GM21526 (cell line): ENCODE data around the gene SIRT4.

Experiments
- ATAC-seq: cut with Tn5 transposase; IDR thresholded peaks from one replicate; pipeline ENCODE4 v1.9.1; 2021; ENCODE audit warnings: moderate library complexity; ENCODE audit not compliant: unreplicated experiment, low FRiP score

SIRT4 gene

DNA sequence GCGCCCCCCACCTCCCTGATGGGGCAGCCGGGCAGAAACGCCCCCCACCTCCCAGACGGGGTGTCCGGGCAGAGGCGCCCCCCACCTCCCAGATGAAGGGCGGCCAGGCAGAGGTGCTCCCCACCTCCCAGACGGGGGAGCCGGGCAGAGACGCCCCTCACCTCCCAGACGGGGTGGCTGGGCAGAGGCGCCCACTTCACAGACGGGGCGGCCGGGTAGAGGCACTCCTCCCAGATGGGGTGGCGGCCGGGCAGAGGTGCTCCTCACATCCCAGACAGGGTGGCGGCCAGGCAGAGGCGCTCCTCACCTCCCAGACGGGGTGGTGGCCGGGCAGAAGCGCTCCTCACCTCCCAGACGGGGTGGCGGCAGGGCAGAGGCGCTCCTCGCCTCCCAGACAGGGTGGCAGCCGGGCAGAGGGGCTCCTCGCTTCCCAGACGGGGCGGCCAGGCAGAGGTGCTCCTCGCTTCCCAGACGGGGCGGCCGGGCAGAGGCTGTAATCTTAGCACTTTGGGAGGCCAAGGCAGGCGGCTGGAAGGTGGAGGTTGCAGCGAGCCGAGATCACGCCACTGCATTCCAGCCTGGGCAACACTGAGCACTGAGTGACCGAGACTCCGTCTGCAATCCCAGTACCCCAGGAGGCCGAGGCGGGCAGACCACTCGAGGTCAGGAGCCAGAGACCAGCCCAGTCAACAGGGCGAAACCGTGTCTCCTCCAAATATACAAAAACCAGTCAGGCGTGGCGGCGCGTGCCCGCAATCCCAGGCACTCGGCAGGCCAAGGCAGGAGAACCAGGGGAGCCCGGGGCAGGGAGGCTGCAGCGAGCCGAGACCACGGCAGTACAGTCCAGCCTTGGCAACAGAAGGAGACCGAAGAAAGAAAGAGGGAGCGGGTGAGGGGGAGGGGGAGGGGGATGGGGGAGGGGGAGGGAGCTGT lies 23.7 kb upstream of the SIRT4 start:
- no peak for ATAC-seq

DNA sequence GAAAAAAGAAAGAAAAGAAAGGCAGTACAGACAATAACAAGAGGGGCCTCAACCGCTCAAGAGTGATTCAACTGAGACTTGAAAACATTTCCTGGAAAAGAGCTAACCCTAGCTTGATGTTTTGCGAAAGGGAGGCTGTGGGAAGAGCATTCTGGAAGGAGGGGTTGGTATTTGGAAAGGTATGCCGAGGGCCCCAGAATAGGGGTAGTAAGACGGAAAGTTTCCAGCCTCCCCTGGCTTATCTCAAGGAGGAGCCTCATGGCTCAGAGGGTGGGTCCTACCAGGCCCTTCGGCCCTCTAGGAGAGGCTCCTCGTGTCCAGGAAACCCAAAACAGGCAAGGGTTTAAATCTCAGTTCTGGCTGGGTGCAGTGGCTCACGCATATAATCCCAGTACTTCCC lies 18.8 kb upstream of the SIRT4 start:
- ATAC-seq = no peak

DNA sequence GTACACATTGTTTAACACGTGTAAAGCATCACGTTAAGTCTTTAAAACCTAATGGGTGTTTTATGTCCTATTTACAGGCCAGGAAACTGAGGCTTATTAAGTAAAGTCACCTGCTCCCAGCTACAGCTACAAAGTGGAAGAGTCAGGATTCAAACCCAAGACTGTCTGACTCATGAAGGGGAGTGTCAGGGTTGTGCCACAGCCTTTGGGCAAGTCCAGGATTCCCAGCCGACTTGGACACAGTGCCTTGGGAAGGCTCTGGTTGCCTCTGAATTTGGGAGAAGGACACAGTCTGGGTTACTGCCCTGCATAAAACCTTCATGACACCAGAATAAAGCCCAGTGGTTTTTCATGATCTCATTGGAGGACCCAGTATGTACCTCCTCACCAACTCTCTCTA lies 17.7 kb upstream of the SIRT4 start:
- ATAC-seq = no peak

DNA sequence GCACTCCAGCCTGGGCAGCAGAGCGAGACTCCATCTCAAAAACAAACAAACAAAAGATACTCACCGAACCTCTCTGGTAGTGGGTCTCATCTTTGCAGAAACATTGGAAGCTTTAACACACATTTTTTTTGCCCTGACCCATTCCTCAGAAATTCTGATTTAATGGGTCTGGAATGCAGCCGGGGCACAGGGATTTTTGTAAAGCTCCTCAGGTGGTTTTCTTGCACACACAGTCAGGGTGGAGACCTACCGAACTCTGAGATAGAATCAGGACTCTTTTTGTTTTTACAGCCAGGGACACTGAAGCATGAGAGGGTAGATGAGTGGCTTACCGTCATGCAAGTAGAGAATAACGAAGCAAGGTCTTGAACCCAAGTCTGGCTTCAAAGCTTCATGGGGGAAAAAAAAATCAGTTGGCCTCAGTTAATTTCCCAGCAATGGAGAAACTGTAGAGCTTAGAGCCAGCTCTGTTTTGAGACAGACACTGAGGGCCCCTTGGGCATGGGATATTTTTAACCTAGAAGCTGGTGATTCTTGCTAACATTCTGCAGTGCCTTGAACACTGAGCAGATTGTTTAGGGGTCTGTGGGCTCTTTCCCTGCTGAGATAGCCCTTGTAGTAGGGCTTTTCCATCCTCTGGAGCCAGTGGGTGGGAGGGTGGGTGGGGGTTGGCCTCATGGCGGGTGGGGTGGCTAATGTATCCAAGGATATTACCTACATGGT lies 15.2 kb upstream of the SIRT4 start:
- ATAC-seq = no peak

DNA sequence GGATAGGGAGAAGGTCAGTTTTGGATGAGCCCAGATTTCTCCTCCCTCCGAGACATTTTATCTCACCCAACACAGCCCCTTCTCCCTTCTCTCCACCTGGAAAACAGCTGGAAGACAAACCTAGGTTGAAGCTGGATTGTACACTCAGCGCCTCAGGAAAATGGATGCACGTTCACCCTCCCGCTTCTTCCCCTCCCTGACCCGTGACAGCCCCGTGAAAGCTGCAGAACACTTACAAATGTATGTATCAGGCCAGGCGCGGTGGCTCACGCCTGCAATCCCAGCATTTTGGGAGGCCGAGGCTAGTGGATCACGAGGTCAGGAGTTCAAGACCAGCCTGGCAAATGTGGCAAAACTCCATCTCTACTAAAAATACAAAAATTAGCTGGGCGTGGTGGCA lies 14.6 kb upstream of the SIRT4 start:
- ATAC-seq = no peak

DNA sequence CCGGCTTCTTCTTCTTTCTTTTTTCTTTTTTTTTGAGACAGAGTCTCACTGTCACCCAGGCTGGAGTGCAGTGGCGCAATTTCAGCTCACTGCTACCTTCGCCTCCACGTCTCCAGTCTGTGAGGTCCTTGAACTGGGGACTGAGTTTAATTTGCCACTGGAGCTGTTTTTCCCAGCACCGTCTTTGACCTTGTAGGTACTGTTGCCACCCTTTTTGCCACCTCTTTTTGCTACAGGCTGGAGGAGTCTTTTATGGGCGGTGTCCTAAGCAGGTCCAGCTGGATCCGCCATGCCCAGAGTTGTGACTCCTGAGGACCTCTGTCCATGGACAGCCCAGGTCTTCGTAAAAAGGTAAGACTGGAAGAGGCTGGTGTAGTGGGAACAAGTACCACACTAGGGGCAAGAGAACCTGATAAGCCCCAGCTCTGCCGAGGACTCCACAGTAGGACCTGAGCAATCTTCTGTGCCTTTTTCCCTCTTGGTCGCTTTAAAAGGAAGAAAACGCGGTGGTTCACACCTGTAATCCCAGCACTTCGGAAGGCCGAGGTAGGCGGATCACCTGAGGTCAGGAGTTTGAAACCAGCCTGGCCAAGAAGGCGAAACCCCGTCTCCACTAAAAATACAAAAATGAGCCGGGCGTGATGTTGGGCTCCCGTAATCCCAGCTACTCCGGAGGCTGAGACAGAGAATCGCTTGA lies 11.4 kb upstream of the SIRT4 start:
- ATAC-seq = no peak

DNA sequence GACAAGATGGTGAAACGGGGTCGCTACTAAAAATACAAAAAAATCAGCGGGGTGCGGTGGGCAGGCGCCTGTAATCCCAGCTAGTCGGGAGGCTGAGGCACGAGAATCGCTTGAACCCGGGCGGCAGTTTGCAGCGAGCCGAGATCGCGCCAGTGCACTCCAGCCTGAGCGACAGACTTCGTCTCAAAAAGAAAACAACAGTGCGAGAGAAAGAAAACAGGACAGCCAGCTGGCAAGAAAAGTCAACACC lies 9.8 kb upstream of the SIRT4 start:
- no peak for ATAC-seq

DNA sequence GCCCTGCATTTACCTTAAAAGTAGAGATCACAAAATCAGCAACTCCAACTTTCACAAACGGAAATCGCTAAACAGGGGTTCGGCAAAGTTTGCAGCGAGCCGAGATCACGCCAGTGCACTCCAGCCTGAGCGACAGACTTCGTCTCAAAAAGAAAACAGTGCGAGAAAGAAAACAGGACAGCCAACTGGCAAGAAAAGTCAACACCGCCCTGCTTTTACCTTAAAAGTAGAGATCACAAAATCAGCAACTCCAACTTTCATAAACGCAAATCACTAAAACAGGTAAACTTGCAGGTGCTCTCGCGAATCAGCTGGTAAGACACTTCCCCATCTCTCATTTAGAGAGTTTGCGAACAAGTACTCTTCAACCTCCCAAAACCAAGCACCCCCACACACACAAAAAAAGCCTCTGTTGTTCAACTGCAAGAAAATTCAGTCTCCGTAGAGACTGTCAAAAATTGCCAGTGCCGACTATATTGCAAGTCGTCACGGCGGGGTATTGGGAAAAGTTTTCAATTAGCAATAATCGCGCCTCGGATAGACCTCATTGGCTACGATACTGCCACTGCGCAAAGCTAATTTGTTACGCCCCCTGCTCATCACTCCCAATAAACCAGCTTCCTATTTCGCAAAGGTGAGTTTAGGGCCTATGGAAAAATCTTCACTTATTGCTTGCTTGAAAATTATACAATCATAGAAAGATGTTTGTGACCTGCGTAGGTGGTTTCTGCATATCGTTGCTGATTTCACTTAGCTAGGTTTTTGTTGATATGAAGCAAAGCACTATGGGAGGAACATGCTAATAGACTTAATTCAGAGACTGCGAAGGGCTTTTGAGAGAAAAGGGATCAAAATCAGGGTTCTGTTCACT lies 9.2 kb upstream of the SIRT4 start, which contains the start of gene RNU4-1:
RNU4-1 (minus strand) TSS at position 577 of the 871 bp plus-strand sequence.
- peak; percentile 57 for ATAC-seq

DNA sequence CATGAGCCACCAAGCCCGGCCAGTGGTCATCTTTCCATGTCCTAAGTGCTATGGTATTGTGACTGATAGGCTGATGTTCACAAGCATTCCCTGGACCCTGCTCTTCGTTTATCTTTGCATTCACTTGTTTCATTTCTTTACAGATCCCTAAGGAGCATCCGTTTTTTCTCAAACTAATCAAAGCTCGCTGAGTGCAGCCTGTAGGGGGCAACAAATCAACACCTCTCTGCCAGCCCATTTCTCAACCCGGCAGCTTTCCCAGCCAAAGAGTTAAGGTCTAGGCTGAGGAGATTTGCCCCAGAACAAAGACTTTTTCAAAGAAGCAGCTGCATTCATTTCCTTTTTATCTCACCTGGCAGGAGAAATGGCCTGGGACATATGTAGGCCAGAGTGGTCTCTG lies 12.1 kb downstream of the SIRT4 start:
- no peak for ATAC-seq

DNA sequence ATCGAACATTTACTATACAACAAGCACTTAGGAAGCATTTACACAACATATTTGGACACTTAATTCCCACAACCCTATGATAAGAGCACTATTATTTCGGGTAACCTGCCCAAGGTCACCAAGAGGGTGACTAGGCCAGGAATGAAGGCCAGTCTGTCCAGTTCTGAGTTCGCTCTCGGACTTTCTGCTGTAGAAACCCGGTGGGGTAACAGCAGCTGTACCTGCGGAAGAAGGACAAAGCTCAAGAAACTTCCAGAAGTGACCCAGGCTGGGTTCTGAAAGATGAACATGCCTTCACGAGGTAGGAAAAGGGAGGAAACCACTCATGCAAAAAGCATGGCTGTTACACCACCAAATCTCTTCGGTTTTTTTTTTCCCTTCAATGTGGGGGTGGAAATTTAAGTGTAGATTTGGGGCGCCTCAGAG lies 14.7 kb downstream of the SIRT4 start:
- ATAC-seq = no peak

DNA sequence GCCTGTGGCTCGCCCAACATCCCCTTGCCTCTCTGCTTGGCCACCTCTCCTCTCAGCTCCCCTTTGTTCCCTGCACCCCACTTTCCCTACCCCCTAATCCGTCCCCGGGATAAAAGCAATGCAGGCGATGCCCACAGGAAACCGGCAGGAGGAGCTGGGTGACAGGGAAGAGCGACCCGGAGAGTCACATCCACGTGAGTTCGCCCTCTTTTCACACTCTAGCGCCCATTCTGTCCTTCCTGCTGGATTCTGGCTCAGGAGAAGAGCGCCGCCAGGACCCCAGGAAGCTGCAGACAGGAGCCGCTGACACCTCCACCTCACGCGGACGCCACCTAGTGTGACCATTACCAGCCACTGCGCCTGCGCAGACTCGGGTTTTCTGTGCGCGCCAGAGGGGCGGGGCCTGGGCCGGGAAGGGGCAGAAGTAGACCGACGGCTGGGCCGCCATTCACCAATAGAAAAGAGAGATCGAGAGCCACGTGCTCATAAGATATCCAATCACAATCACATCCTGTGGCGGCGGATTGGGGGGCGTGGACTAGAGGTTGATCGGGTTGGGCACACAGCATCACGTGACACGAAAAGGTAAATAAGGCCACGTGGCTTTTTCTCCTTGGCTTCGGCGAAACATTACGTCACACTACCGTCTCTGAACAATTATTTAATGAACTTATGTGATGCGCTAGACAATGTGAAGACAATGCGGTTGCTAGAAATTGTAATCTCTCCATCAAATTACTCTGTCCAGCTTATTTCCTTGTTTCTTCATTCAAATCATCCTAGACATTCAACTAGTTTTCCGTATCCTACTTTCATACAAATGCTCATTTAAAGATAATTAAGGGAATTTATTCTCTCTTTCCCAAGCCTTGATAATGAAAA lies 15.3 kb downstream of the SIRT4 start:
- peak; percentile 95 for ATAC-seq

DNA sequence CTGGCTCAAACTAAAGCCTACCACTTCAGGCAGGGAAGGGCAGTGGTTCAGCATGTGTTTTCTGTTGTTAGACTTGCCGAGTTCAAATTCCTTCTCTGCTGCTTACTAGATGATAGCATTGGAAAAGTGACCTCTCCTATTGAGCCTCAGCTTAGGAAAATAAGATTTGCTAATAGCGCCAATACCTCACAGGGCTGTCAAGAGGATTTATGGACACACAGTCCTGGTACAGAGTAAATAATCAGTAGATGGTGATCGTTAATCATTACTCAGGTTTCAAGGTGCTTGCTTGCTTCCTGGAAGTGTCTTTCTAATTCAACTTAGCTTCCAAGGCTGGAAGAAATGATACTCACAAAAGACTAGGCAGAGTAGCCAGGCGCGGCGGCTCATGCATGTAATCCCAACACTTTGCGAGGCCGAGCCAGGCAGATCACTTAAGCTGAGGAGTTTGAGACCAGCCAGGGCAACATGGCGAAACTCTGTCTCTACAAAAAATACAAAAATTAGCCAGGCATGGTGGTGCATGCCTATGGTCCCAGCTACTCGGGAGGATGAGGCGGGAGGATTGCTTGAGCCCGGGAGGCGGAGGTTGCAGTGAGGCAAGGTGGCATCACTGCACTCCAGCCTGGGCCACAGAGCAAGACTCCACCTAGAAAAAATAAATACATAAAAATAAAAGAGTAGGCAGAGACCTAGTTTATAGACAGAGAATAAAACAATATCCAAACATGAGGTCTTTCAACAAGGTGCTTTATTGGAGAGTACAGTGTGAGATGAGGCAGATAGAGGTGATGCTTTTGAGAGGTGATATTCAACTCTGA lies 19.5 kb downstream of the SIRT4 start:
- no peak for ATAC-seq

DNA sequence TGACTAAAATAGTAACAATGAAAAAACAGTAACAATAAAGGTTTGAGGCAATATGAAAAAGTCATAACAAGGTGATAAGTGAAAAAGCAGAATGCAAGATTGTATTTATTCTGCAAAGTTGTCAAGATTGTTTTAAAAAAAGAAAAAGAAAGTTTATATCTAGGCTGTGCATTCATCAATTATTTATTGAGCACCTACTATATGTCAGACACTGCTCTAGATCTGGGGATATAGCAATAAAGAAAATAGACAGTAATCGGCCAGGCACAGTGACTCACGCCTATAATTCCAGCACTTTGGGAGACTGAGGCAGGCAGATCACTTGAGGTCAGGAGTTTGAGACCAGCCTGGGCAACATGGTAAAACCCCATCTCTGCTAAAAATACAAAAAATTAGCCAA lies 21.7 kb downstream of the SIRT4 start:
- no peak for ATAC-seq

DNA sequence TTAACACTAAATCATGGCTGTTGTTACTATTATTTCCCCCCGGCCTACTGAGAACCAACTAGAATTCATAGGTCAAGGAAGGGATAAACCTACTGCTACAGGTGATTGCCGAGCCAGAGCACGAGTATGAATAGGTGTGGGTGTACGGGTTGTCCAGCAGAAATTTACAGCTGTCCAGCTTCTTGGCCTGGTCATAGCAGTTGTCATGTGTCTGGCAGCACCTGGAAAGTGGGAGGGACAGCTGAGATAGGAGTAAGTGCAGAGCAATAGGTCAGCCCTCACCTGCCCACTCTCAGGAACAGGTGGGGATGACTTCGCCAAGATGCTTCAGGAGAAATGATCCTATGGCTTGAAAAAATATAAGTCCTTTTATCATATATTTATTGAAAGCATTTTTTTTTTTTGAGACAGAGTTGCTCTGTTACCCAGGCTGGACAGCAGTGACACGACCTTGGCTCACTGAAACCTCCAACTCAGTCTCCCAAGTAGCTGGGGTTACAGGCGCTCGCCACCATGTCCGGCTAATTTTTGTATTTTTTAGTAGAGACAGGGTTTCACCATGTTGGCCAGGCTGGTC lies 22.8 kb downstream of the SIRT4 start:
- no peak for ATAC-seq

DNA sequence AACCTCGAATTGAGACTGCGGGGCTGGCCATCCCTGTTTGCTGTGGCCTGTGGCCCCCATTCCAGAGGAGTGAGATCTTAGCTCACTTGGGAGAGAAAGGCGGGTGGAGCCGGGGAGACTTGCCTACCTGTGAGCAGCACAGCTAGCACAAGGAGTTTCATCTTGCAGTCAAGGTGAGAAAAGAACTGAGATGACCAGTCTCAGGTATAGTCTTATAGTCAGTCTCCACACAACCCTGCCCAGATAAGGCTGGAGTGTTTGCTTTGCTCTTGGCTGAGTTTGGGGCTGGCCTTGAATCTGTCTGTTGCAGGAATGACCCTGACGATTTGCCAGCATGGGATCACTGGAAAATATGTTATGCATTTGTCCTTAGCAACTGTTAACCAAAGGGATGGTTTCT lies 25.5 kb downstream of the SIRT4 start, which contains the start of gene PLA2G1B:
PLA2G1B (minus strand) TSS at position 187 of the 400 bp plus-strand sequence; CDS start at position 161, 26 bp downstream.
- no peak for ATAC-seq

DNA sequence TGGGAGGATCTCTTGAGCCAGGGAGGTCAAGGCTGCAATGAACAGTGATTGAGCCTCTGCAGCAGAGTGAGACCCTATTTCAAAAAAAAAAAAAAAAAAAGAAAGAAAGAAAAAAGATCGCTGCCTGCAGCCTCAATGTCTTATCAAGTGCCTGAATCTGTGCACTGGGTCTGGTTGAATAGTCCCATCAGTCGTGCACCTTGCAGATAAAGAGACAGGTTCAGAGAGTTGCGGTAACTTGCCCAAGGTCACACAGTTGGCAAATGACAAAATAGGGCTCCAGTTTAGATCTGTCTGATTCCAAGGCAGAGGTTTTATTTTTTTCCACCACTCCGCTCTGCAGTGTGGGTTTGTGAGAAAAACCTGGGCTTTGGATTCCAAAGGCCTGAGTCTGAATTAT lies 26.1 kb downstream of the SIRT4 start:
- no peak for ATAC-seq

DNA sequence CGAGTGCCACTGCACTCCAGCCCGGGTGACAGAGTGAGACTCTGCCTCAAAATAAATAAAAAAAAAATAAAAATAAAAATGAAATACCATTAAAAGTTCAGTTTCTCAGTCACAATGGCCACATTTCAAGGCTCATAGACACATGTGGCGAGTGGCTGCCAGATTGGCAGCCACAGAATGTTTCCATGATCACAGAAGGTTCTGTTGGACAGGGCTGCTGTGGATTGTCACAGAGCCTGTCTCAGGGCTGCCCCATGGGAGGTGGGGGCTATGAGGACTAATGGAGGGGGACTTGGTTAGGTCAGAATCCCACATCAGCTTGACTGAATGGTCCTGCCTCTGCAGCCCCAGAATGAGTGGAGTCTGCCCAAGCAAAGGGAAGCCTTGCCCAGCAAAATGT lies 29.3 kb downstream of the SIRT4 start:
- ATAC-seq = no peak

DNA sequence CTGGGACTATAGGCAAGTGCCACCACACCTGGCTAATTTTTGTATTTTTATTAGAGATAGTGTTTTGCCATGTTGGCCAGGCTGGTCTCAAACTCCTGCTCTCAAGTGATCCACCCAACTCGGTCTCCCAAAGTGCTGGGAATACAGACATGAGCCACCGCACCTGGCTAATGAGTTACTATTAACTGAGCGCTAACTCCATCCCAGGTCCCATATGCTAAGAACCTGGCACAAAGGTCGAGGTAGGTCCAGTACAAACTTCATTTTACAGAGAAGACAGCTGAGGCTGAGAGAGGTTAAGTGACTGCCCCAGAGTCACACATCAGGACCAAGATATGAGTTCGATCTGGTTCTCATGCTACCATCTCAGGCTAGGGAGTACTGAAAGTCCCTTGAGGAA lies 29.9 kb downstream of the SIRT4 start:
- no peak for ATAC-seq
